Upper lobe of left lung (tissue), 6 donors: ENCODE data around the gene GPR143. TPM values are rescaled to one million over a fixed set of nuclear protein-coding genes. Genes with fewer than 3 reads are reported as not detected.

Experiments
- ATAC-seq, 2 donors: fragments of 200-7000 bp; cut with Tn5 transposase; one replicate each; pipeline ENCODE4 v1.9.1; 2022; ENCODE audit warnings: mild to moderate bottlenecking in 2 of 2, moderate library complexity in 2 of 2; ENCODE audit not compliant: low FRiP score in 2 of 2
- DNase-seq, 2 donors: peaks; one replicate each; pipeline ENCODE4 v3.0.0-alpha.2; 2019 to 2020
- H3K27ac ChIP-seq, 4 donors: fragments of 200-600 bp; sonication (generic); one replicate each; pipeline ENCODE4 v1.5.1; 2016 to 2019
- H3K27me3 ChIP-seq, 4 donors: fragments of 200-600 bp; sonication (generic); one replicate each; pipeline ENCODE4 v1.5.1; 2017 to 2019
- H3K36me3 ChIP-seq, 4 donors: fragments of 200-600 bp; sonication (generic); one replicate each; pipeline ENCODE4 v1.5.1; 2016 to 2019
- H3K4me1 ChIP-seq, 4 donors: fragments of 200-600 bp; sonication (generic); one replicate each; pipeline ENCODE4 v1.5.1; 2018 to 2019
- H3K4me3 ChIP-seq, 4 donors: fragments of 200-600 bp; sonication (generic); one replicate each; pipeline ENCODE4 v1.5.1; 2017 to 2019; ENCODE audit warnings: mild to moderate bottlenecking in 2 of 4, moderate library complexity in 1 of 4
- H3K9me3 ChIP-seq, 4 donors: fragments of 200-600 bp; sonication (generic); one replicate each; pipeline ENCODE4 v1.5.1; 2018 to 2019
- CTCF ChIP-seq, 6 experiments: fragments of 450-650 bp in 4 of 6; fragments of 200-600 bp in 2 of 6; sonication (generic) in 2 of 6; IDR thresholded peaks; one replicate each; pipeline ENCODE4 v1.5.1; 2016 to 2019; ENCODE audit warnings: antibody characterized with exemption in 6 of 6
- EP300 ChIP-seq, 4 donors: sonication (generic); formaldehyde crosslinking; IDR thresholded peaks; one replicate each; pipeline ENCODE4 v1.5.1; 2017; ENCODE audit warnings: antibody characterized with exemption in 4 of 4, control low read depth in 2 of 4
- POLR2A ChIP-seq, 4 donors: fragments of 450-650 bp; IDR thresholded peaks; one replicate each; pipeline ENCODE4 v1.5.1; 2016 to 2017; ENCODE audit warnings: antibody characterized with exemption in 4 of 4, mild to moderate bottlenecking in 2 of 4
- POLR2AphosphoS5 ChIP-seq, 2 donors: sonication (generic); formaldehyde crosslinking; IDR thresholded peaks; one replicate each; pipeline ENCODE4 v1.5.1; 2017; ENCODE audit warnings: antibody characterized with exemption in 2 of 2
- WGBS, 2 donors: methylation state at CpG; one replicate each; pipeline ENCODE4 v1.1.5; 2017 to 2018; 5-methylcytosine and 5-hydroxymethylcytosine counted together
- total RNA-seq, 6 donors: library from RNA; depleted of rRNA in 4 of 6; stranded (reverse); fragments of >200 nt in 4 of 6; gene quantifications; one replicate each; pipeline versions ENCODE4 v1.1.0 to v1.2.1, GENCODE V29; 2016 to 2021
- donor health status: DM: no; HTN: no; CAD: no; lungs with moderate emphysema.
- donor health status: DM: no; HTN: yes; CAD: no; lungs with severe emphysema.

The GPR143 gene
- total RNA-seq, 6 donors from 2014 or later: 0.33 to 2.1 (median 0.84) TPM; not detected in 1

GRCh38 chrX:9688833-9689232 is 76.8 kb downstream of the GPR143 start:
- TF ChIP-seq EP300 (IDR thresholded peaks at IDR 0.05) (no peak), POLR2AphosphoS5 (IDR thresholded peaks at IDR 0.05) (no peak), CTCF (IDR thresholded peaks at IDR 0.05) (no peak)
- WGBS, 2 donors: 94 to 98% methylated on average over 18 to 24 of the region's 24 CpGs
- ATAC-seq (peak in 1 of 2 donors; percentile 6), DNase-seq (no peak)
- Histone ChIP-seq H3K27ac (no peak overlapping the region), H3K36me3 (peaks cover 0 to 13% (median 3%) of the 10 kb centered on the region in 4 donors), H3K27me3 (no peaks in the 10 kb centered on the region), H3K4me1 (no peaks in the 10 kb centered on the region), H3K9me3 (no peaks in the 10 kb centered on the region), H3K4me3 (no peak overlapping the region)

- TF ChIP-seq CTCF (IDR thresholded peaks at IDR 0.05): no peak
- no peak for TF ChIP-seq POLR2A (IDR thresholded peaks at IDR 0.05)
- ATAC-seq (no peak), DNase-seq (peak in 1 of 2 donors; percentile 34)
- Histone ChIP-seq H3K27me3 (no peaks in the 10 kb centered on the region), H3K36me3 (peaks cover 0 to 4% (median 0%) of the 10 kb centered on the region in 4 donors), H3K4me3 (no peak overlapping the region), H3K9me3 (no peaks in the 10 kb centered on the region), H3K27ac (no peak overlapping the region), H3K4me1 (no peaks in the 10 kb centered on the region)
- WGBS, 2 donors: 86 to 95% methylated on average over 2 to 27 of the region's 27 CpGs
Observed at GRCh38 chrX:9687899-9688298, 77.7 kb downstream of the GPR143 start.

- H3K36me3 ChIP-seq: no peaks in the 10 kb centered on the region
- H3K9me3 ChIP-seq: no peaks in the 10 kb centered on the region
- no peak overlapping the region for H3K4me3 ChIP-seq
- H3K4me1 ChIP-seq: no peaks in the 10 kb centered on the region
- WGBS, 2 donors: 88 to 94% methylated on average over 3 to 9 of the region's 9 CpGs
- H3K27me3 ChIP-seq: no peaks in the 10 kb centered on the region
- no peak for ATAC-seq
- no peak for DNase-seq
- TF ChIP-seq POLR2A (IDR thresholded peaks at IDR 0.05) (no peak), POLR2AphosphoS5 (IDR thresholded peaks at IDR 0.05) (no peak), CTCF (IDR thresholded peaks at IDR 0.05) (no peak), EP300 (IDR thresholded peaks at IDR 0.05) (no peak)
- no peak overlapping the region for H3K27ac ChIP-seq
Observed at GRCh38 chrX:9683350-9683749, 82.3 kb downstream of the GPR143 start.

GRCh38 chrX:9682861-9683260 is 82.8 kb downstream of the GPR143 start:
- H3K27ac ChIP-seq: no peak overlapping the region
- H3K9me3 ChIP-seq: no peaks in the 10 kb centered on the region
- no peaks in the 10 kb centered on the region for H3K27me3 ChIP-seq
- no peak for ATAC-seq
- H3K4me1 ChIP-seq: no peaks in the 10 kb centered on the region
- no peak overlapping the region for H3K4me3 ChIP-seq
- TF ChIP-seq POLR2A (IDR thresholded peaks at IDR 0.05) (no peak), EP300 (IDR thresholded peaks at IDR 0.05) (no peak), POLR2AphosphoS5 (IDR thresholded peaks at IDR 0.05) (no peak), CTCF (IDR thresholded peaks at IDR 0.05) (no peak)
- no peak for DNase-seq
- 79 to 100% methylated on average over 3 to 6 of the region's 6 CpGs for WGBS, 2 donors
- no peaks in the 10 kb centered on the region for H3K36me3 ChIP-seq

GRCh38 chrX:9682456-9682855 is 83.2 kb downstream of the GPR143 start:
- Histone ChIP-seq H3K27me3 (no peaks in the 10 kb centered on the region), H3K27ac (no peak overlapping the region), H3K4me1 (no peaks in the 10 kb centered on the region), H3K36me3 (no peaks in the 10 kb centered on the region), H3K9me3 (no peaks in the 10 kb centered on the region), H3K4me3 (no peak overlapping the region)
- ATAC-seq: no peak
- DNase-seq: no peak
- 50 to 67% methylated on average over 7 to 10 of the region's 10 CpGs for WGBS, 2 donors
- TF ChIP-seq POLR2AphosphoS5 (IDR thresholded peaks at IDR 0.05) (no peak), CTCF (IDR thresholded peaks at IDR 0.05) (peak in 1 of 6 experiments; percentile 8)
